Measurements from ENCODE around the gene TBKBP1.

- TF ChIP-seq CTCF (IDR thresholded peaks at IDR 0.05) (no peak), POLR2A (IDR thresholded peaks at IDR 0.05) (no peak)
Observed at GRCh38 chr17:47686664-47687327, 7.2 kb upstream of the TBKBP1 start.

All from thyroid gland (tissue), 4 donors.